ENCODE results near the gene RPUSD3. TPM values are rescaled to one million over a fixed set of nuclear protein-coding genes. Genes with fewer than 3 reads are reported as not detected.

The RPUSD3 gene
- total and polyA plus RNA-seq, 9 of the 15 experiments (the other 6 are each of a cell fraction or from before 2014, with no cell fraction given): 13.8 to 99.0 (median 59.3) TPM

DNA sequence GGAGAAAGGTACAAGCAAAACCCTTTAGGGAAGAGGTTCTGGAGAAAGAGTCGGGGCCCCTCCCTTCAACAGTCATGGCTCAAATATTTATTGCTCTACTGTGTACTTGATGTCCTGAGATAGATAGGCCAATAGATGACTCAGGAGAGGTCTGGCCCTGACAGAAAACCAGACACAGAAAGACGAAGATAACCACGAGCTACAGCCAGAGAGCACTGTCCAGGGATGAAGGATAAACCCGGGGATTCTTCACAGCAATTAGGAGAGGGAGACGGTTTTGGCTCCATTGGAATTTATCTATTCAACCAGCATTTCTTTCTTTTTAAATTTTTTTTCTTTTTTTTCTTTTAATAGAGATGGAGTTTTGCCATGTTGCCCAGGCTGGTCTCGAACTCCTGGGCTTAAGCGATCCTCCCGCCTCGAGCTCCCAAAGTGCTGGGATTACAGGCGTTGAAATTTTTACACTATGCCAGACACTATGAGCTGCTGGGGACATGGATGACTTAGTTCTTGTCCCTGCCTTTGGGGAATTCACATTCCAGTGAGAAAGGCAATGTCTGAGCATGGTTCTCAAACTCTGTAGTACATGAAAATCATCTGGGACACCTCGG is 40.9 kb upstream of the RPUSD3 start (continued):
- TF ChIP-seq, protein P1, sequence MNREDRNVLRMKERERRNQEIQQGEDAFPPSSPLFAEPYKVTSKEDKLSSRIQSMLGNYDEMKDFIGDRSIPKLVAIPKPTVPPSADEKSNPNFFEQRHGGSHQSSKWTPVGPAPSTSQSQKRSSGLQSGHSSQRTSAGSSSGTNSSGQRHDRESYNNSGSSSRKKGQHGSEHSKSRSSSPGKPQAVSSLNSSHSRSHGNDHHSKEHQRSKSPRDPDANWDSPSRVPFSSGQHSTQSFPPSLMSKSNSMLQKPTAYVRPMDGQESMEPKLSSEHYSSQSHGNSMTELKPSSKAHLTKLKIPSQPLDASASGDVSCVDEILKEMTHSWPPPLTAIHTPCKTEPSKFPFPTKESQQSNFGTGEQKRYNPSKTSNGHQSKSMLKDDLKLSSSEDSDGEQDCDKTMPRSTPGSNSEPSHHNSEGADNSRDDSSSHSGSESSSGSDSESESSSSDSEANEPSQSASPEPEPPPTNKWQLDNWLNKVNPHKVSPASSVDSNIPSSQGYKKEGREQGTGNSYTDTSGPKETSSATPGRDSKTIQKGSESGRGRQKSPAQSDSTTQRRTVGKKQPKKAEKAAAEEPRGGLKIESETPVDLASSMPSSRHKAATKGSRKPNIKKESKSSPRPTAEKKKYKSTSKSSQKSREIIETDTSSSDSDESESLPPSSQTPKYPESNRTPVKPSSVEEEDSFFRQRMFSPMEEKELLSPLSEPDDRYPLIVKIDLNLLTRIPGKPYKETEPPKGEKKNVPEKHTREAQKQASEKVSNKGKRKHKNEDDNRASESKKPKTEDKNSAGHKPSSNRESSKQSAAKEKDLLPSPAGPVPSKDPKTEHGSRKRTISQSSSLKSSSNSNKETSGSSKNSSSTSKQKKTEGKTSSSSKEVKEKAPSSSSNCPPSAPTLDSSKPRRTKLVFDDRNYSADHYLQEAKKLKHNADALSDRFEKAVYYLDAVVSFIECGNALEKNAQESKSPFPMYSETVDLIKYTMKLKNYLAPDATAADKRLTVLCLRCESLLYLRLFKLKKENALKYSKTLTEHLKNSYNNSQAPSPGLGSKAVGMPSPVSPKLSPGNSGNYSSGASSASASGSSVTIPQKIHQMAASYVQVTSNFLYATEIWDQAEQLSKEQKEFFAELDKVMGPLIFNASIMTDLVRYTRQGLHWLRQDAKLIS (CRISPR knock-in tag; IDR thresholded peaks at IDR 0.05): no peak
- TF ChIP-seq, protein P2, sequence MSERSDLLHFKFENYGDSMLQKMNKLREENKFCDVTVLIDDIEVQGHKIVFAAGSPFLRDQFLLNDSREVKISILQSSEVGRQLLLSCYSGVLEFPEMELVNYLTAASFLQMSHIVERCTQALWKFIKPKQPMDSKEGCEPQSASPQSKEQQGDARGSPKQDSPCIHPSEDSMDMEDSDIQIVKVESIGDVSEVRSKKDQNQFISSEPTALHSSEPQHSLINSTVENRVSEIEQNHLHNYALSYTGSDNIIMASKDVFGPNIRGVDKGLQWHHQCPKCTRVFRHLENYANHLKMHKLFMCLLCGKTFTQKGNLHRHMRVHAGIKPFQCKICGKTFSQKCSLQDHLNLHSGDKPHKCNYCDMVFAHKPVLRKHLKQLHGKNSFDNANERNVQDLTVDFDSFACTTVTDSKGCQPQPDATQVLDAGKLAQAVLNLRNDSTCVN (CRISPR knock-in tag; IDR thresholded peaks at IDR 0.05): no peak
- TF ChIP-seq, protein P3, sequence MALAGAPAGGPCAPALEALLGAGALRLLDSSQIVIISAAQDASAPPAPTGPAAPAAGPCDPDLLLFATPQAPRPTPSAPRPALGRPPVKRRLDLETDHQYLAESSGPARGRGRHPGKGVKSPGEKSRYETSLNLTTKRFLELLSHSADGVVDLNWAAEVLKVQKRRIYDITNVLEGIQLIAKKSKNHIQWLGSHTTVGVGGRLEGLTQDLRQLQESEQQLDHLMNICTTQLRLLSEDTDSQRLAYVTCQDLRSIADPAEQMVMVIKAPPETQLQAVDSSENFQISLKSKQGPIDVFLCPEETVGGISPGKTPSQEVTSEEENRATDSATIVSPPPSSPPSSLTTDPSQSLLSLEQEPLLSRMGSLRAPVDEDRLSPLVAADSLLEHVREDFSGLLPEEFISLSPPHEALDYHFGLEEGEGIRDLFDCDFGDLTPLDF (CRISPR knock-in tag; IDR thresholded peaks at IDR 0.05): no peak
- TF ChIP-seq ZNF431 (CRISPR knock-in tag; IDR thresholded peaks at IDR 0.05) (no peak), ZNF121 (CRISPR knock-in tag; conservative IDR thresholded peaks at IDR 0.05) (no peak), ZNF217 (CRISPR knock-in tag; IDR thresholded peaks at IDR 0.05) (no peak), TAL1 (IDR thresholded peaks at IDR 0.05) (peak; percentile 60), TCF3 (CRISPR knock-in tag; IDR thresholded peaks at IDR 0.05) (peak; percentile 66)
- TF ChIP-seq, protein P4, sequence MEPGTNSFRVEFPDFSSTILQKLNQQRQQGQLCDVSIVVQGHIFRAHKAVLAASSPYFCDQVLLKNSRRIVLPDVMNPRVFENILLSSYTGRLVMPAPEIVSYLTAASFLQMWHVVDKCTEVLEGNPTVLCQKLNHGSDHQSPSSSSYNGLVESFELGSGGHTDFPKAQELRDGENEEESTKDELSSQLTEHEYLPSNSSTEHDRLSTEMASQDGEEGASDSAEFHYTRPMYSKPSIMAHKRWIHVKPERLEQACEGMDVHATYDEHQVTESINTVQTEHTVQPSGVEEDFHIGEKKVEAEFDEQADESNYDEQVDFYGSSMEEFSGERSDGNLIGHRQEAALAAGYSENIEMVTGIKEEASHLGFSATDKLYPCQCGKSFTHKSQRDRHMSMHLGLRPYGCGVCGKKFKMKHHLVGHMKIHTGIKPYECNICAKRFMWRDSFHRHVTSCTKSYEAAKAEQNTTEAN (CRISPR knock-in tag; IDR thresholded peaks at IDR 0.05): no peak
- TF ChIP-seq, protein P5, sequence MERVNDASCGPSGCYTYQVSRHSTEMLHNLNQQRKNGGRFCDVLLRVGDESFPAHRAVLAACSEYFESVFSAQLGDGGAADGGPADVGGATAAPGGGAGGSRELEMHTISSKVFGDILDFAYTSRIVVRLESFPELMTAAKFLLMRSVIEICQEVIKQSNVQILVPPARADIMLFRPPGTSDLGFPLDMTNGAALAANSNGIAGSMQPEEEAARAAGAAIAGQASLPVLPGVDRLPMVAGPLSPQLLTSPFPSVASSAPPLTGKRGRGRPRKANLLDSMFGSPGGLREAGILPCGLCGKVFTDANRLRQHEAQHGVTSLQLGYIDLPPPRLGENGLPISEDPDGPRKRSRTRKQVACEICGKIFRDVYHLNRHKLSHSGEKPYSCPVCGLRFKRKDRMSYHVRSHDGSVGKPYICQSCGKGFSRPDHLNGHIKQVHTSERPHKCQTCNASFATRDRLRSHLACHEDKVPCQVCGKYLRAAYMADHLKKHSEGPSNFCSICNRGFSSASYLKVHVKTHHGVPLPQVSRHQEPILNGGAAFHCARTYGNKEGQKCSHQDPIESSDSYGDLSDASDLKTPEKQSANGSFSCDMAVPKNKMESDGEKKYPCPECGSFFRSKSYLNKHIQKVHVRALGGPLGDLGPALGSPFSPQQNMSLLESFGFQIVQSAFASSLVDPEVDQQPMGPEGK (CRISPR knock-in tag; IDR thresholded peaks at IDR 0.05; ENCODE audit: borderline replicate concordance): no peak
- TF ChIP-seq, protein P6, sequence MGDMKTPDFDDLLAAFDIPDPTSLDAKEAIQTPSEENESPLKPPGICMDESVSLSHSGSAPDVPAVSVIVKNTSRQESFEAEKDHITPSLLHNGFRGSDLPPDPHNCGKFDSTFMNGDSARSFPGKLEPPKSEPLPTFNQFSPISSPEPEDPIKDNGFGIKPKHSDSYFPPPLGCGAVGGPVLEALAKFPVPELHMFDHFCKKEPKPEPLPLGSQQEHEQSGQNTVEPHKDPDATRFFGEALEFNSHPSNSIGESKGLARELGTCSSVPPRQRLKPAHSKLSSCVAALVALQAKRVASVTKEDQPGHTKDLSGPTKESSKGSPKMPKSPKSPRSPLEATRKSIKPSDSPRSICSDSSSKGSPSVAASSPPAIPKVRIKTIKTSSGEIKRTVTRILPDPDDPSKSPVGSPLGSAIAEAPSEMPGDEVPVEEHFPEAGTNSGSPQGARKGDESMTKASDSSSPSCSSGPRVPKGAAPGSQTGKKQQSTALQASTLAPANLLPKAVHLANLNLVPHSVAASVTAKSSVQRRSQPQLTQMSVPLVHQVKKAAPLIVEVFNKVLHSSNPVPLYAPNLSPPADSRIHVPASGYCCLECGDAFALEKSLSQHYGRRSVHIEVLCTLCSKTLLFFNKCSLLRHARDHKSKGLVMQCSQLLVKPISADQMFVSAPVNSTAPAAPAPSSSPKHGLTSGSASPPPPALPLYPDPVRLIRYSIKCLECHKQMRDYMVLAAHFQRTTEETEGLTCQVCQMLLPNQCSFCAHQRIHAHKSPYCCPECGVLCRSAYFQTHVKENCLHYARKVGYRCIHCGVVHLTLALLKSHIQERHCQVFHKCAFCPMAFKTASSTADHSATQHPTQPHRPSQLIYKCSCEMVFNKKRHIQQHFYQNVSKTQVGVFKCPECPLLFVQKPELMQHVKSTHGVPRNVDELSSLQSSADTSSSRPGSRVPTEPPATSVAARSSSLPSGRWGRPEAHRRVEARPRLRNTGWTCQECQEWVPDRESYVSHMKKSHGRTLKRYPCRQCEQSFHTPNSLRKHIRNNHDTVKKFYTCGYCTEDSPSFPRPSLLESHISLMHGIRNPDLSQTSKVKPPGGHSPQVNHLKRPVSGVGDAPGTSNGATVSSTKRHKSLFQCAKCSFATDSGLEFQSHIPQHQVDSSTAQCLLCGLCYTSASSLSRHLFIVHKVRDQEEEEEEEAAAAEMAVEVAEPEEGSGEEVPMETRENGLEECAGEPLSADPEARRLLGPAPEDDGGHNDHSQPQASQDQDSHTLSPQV (IDR thresholded peaks at IDR 0.05): peak; percentile 46; the same call in 1 of the 2 replicates
- TF ChIP-seq, protein P7, sequence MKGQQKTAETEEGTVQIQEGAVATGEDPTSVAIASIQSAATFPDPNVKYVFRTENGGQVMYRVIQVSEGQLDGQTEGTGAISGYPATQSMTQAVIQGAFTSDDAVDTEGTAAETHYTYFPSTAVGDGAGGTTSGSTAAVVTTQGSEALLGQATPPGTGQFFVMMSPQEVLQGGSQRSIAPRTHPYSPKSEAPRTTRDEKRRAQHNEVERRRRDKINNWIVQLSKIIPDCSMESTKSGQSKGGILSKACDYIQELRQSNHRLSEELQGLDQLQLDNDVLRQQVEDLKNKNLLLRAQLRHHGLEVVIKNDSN (CRISPR knock-in tag; IDR thresholded peaks at IDR 0.05): no peak

All from K562 (cell line).